H1 (cell line): ENCODE results near the gene GPX4. TPM values are rescaled to one million over a fixed set of nuclear protein-coding genes. Genes with fewer than 3 reads are reported as not detected.

Experiments used
- CTCF ChIA-PET: fragments of 300-600 bp; sonication (Branson Sonifier 250); formaldehyde crosslinking; loops from one replicate; lab custom pipeline; 2021; ENCODE audit not compliant: partially characterized antibody; lab: Charles Lee
- POLR2A ChIA-PET: fragments of 300-600 bp; sonication (Branson Sonifier 250); formaldehyde crosslinking; loops from one replicate; lab custom pipeline; 2021; ENCODE audit warnings: inconsistent platforms; ENCODE audit not compliant: partially characterized antibody; lab: Charles Lee
- DNase-seq, 2 experiments: peaks; one replicate each; pipeline versions ENCODE4 v3.0.0 to v3.0.0-alpha.2; 2010 to 2022; ENCODE audit warnings: low spot score in 2 of 2, low read depth in 1 of 2, mixed read lengths in 1 of 2
- FAIRE-seq: peaks from 2 replicates; lab custom pipeline; 2011; peaks lifted over from hg19 to GRCh38; lab: Jason Lieb, UNC
- H2AFZ ChIP-seq: 2 replicates; pipeline ENCODE4 v1.8.1; 2012; ENCODE audit warnings: low read length, inconsistent platforms
- H2AK5ac ChIP-seq: 2 replicates; pipeline ENCODE4 v1.6.1; 2013; ENCODE audit warnings: low read depth, low read length
- H2BK120ac ChIP-seq: replicated peaks from 2 replicates; pipeline ENCODE3; 2013; ENCODE audit warnings: low read depth, low read length, inconsistent platforms
- H2BK12ac ChIP-seq: 2 replicates; pipeline ENCODE4 v1.6.1; 2013; ENCODE audit warnings: low read depth, low read length
- H2BK15ac ChIP-seq: 2 replicates; pipeline ENCODE4 v1.6.1; 2013; ENCODE audit warnings: low read length
- H2BK20ac ChIP-seq: 2 replicates; pipeline ENCODE4 v1.6.1; 2013; ENCODE audit warnings: low read length
- H2BK5ac ChIP-seq: 2 replicates; pipeline ENCODE4 v1.6.1; 2013; ENCODE audit warnings: low read depth, low read length
- H3K14ac ChIP-seq: 2 replicates; pipeline ENCODE4 v1.6.1; 2013; ENCODE audit warnings: inconsistent platforms; ENCODE audit not compliant: insufficient read length
- H3K18ac ChIP-seq: 2 replicates; pipeline ENCODE4 v1.6.1; 2013; ENCODE audit warnings: low read length; ENCODE audit errors: extremely low read depth
- H3K23ac ChIP-seq: 2 replicates; pipeline ENCODE4 v1.6.1; 2013; ENCODE audit warnings: inconsistent platforms; ENCODE audit not compliant: insufficient read length
- H3K23me2 ChIP-seq: 2 replicates; pipeline ENCODE4 v1.6.1; 2013; ENCODE audit warnings: low read depth, low read length
- H3K27ac ChIP-seq: 2 replicates; pipeline ENCODE4 v1.6.1; 2011; ENCODE audit warnings: low read depth, low read length, inconsistent platforms
- H3K27me3 ChIP-seq, 4 experiments: replicated peaks in 1 of 4; 1 replicate in 1 of 4; 2 replicates in 3 of 4; pipeline versions ENCODE4 v1.6.1 to v1.8.1; 2011 to 2013; ENCODE audit warnings: low read length in 3 of 4, mild to moderate bottlenecking in 3 of 4, inconsistent platforms in 2 of 4, mixed read lengths in 2 of 4, moderate library complexity in 1 of 4; ENCODE audit not compliant: control insufficient read depth in 3 of 4, insufficient read depth in 3 of 4; ENCODE audit errors: extremely low read depth in 1 of 4
- H3K36me3 ChIP-seq, 4 experiments: 2 replicates each; pipeline versions ENCODE4 v1.6.1 to v1.8.1; 2011 to 2013; ENCODE audit warnings: mild to moderate bottlenecking in 4 of 4, low read length in 3 of 4, moderate library complexity in 2 of 4, control low read depth in 1 of 4, inconsistent platforms in 1 of 4; ENCODE audit not compliant: insufficient read depth in 4 of 4, control insufficient read depth in 2 of 4
- H3K4ac ChIP-seq: replicated peaks from 2 replicates; pipeline ENCODE3; 2013; ENCODE audit warnings: low read length, low read depth, mixed read lengths, inconsistent platforms; ENCODE audit not compliant: insufficient read length
- H3K4me1 ChIP-seq, 4 experiments: replicated peaks in 1 of 4; 1 replicate in 1 of 4; 2 replicates in 3 of 4; pipeline versions ENCODE4 v1.6.1 to v1.8.1; 2011 to 2013; ENCODE audit warnings: low read length in 3 of 4, inconsistent platforms in 2 of 4, mixed read lengths in 1 of 4; ENCODE audit not compliant: insufficient read depth in 4 of 4, control insufficient read depth in 3 of 4
- H3K4me2 ChIP-seq, 2 experiments: 2 replicates each; pipeline versions ENCODE4 v1.6.1 to v1.8.1; 2011 to 2013; ENCODE audit warnings: low read depth in 2 of 2, low read length in 2 of 2, control low read depth in 1 of 2, inconsistent platforms in 1 of 2, mild to moderate bottlenecking in 1 of 2; ENCODE audit not compliant: insufficient read depth in 1 of 2
- H3K4me3 ChIP-seq, 4 experiments: fragments of 200-600, 300-600 bp in 1 of 4; sonication (generic), shearing (Covaris generic), sonication (Bioruptor Twin) in 1 of 4; 2 replicates each; pipeline versions ENCODE4 v1.5.1 to v1.8.1; 2011 to 2016; ENCODE audit warnings: low read length in 4 of 4, low read depth in 3 of 4, control low read depth in 2 of 4, inconsistent platforms in 2 of 4, mild to moderate bottlenecking in 2 of 4, mixed read lengths in 1 of 4, moderate library complexity in 1 of 4; ENCODE audit not compliant: insufficient read depth in 2 of 4; ENCODE audit errors: extremely low read depth in 1 of 4
- H3K56ac ChIP-seq: replicated peaks from 2 replicates; pipeline ENCODE3; 2013; ENCODE audit warnings: low read depth, mild to moderate bottlenecking, mixed read lengths, low read length, inconsistent platforms; ENCODE audit not compliant: insufficient read length
- H3K79me1 ChIP-seq: 2 replicates; pipeline ENCODE4 v1.6.1; 2013; ENCODE audit warnings: low read depth, low read length, control low read depth
- H3K79me2 ChIP-seq, 2 experiments: 2 replicates each; pipeline versions ENCODE4 v1.6.1 to v1.8.1; 2012 to 2013; ENCODE audit warnings: low read length in 2 of 2, mild to moderate bottlenecking in 2 of 2, inconsistent platforms in 1 of 2; ENCODE audit not compliant: insufficient read depth in 2 of 2, control insufficient read depth in 1 of 2
- H3K9ac ChIP-seq, 4 experiments: replicated peaks in 1 of 4; 1 replicate in 1 of 4; 2 replicates in 3 of 4; pipeline versions ENCODE4 v1.6.1 to v1.8.1; 2011 to 2013; ENCODE audit warnings: low read depth in 3 of 4, low read length in 3 of 4, control low read depth in 2 of 4, mild to moderate bottlenecking in 2 of 4, moderate library complexity in 2 of 4, inconsistent platforms in 1 of 4; ENCODE audit errors: extremely low read depth in 1 of 4
- H3K9me3 ChIP-seq, 2 experiments: 2 replicates each; pipeline versions ENCODE4 v1.6.1 to v1.8.1; 2012 to 2013; ENCODE audit warnings: mild to moderate bottlenecking in 2 of 2, moderate library complexity in 2 of 2, control low read depth in 1 of 2, inconsistent platforms in 1 of 2, low read depth in 1 of 2, low read length in 1 of 2, mixed read lengths in 1 of 2; ENCODE audit not compliant: insufficient read depth in 2 of 2
- H4K20me1 ChIP-seq, 2 experiments: replicated peaks in 1 of 2; 2 replicates each; pipeline versions ENCODE3 to v1.8.1; 2011 to 2013; ENCODE audit warnings: inconsistent platforms in 2 of 2, low read length in 2 of 2, mild to moderate bottlenecking in 1 of 2; ENCODE audit not compliant: insufficient read depth in 2 of 2, control insufficient read depth in 1 of 2
- H4K5ac ChIP-seq: 2 replicates; pipeline ENCODE4 v1.6.1; 2013; ENCODE audit warnings: low read length, low read depth, mixed read lengths, inconsistent platforms; ENCODE audit not compliant: insufficient read length
- H4K8ac ChIP-seq: 2 replicates; pipeline ENCODE4 v1.8.0; 2013; ENCODE audit warnings: mild to moderate bottlenecking, moderate library complexity, low read length, inconsistent platforms; ENCODE audit not compliant: insufficient read depth; ENCODE audit errors: extremely low read depth
- H4K91ac ChIP-seq: replicated peaks from 2 replicates; pipeline ENCODE3; 2013; ENCODE audit warnings: low read length, mixed read lengths, inconsistent platforms; ENCODE audit not compliant: insufficient read length
- CHD2 ChIP-seq: IDR thresholded peaks from 2 replicates; pipeline ENCODE4 v1.6.1; 2012; ENCODE audit warnings: low read length, improper control_type of control experiment
- CREB1 ChIP-seq: IDR thresholded peaks from 2 replicates; pipeline ENCODE4 v1.6.1; 2012; ENCODE audit warnings: inconsistent platforms
- POLR2AphosphoS5 ChIP-seq: IDR thresholded peaks from 2 replicates; pipeline ENCODE4 v1.6.1; 2011; ENCODE audit warnings: low read depth, low read length
- WGBS, 2 experiments: shearing (Covaris generic) in 1 of 2; methylation state at CpG; one replicate each; pipeline versions ENCODE4 v1.1.6 to v1.1.7; 2013 to 2015; ENCODE audit warnings: low lambda C conversion rate in 2 of 2, mixed read lengths in 2 of 2, inconsistent platforms in 1 of 2, low coverage in 1 of 2, missing lambda C conversion rate in 1 of 2; ENCODE audit not compliant: insufficient replicate concordance in 2 of 2, insufficient coverage in 1 of 2, insufficient read length in 1 of 2; ENCODE audit errors: extremely low coverage in 1 of 2, missing lambda C conversion rate in 1 of 2; 5-methylcytosine and 5-hydroxymethylcytosine counted together
- polyA plus RNA-seq, 7 experiments: library from polyadenylated mRNA; depleted of rRNA in 3 of 7; stranded (reverse) in 5 of 7; unstranded in 2 of 7; fragments of >200 nt in 5 of 7; fragments of 200-250 nt in 2 of 7; gene quantifications; 1 replicate in 5 of 7; 2 replicates in 1 of 7; 4 replicates in 1 of 7; pipeline versions ENCODE4 v1.2.1 to v1.2.3, GENCODE V29; 2011 to 2013; ENCODE audit warnings: missing spikeins in 2 of 7, mixed read lengths in 2 of 7
- total RNA-seq: library from RNA; stranded (reverse); fragmentation: NEBNext Ultra II Directional; extraction: Animal tissue kit (Norgen Biotek cat#: 25700); gene quantifications from 2 replicates; pipeline ENCODE4 v1.2.1, GENCODE V29; 2021

The GPX4 gene
- total and polyA plus RNA-seq, 2 of the 8 experiments (the other 6 are each of a cell fraction or from before 2014, with no cell fraction given): 342 to 693 TPM

GRCh38 chr19:1085053-1085658 lies 18.6 kb upstream of the GPX4 start:
- DNase-seq: no peak
- Histone ChIP-seq H3K27me3 (no peaks in the 10 kb centered on the region), H2BK12ac (no peak overlapping the region), H3K23ac (no peak overlapping the region), H2AFZ (no peak overlapping the region), H3K56ac (no peak overlapping the region), H3K36me3 (peaks cover 0 to 62% (median 19%) of the 10 kb centered on the region in 4 experiments; a peak in 5 of 8 replicates), H3K4ac (no peak overlapping the region), H4K5ac (no peak overlapping the region), H2BK15ac (no peak overlapping the region), H3K9me3 (no peaks in the 10 kb centered on the region), H3K4me2 (no peak overlapping the region), H3K27ac (no peak overlapping the region), H4K20me1 (peaks cover 2 to 21% of the 10 kb centered on the region in 2 experiments), H2BK20ac (no peak overlapping the region), H2AK5ac (no peak overlapping the region), H2BK5ac (no peak overlapping the region), H4K8ac (no peak overlapping the region; the same call in 1 of the 2 replicates), H3K4me3 (no peak overlapping the region), H3K79me1 (no peaks in the 10 kb centered on the region; the same call in none of the 2 replicates), H3K79me2 (no peaks in the 10 kb centered on the region), H4K91ac (no peak overlapping the region), H3K14ac (no peak overlapping the region), H3K18ac (no peak overlapping the region), H2BK120ac (no peak overlapping the region), H3K23me2 (no peaks in the 10 kb centered on the region), H3K9ac (no peak overlapping the region), H3K4me1 (peaks cover 0 to 7% (median 0%) of the 10 kb centered on the region in 4 experiments; a peak in 4 of 7 replicates)
- TF ChIP-seq CREB1 (no peak), CHD2 (no peak), POLR2AphosphoS5 (peak; percentile 15; the same call in 1 of the 2 replicates)
- 90% methylated on average over 8 of the region's 8 CpGs; no CpG with 5 or more reads in 1 of the 2 experiments for WGBS, 2 experiments
- POLR2A ChIA-PET: interaction anchor here (0.6 to 10.3 kb wide), 30 partner anchors 9 to 312 kb away, joined by 3 to 116 read pairs (median 4); partner anchors contain the start of genes ABCA7, ARHGAP45, ATP5F1D and GPX4
- FAIRE-seq: no peak
- CTCF ChIA-PET: interaction anchor here (0.7 to 2.8 kb wide), 10 partner anchors 9 to 140 kb away, joined by 3 to 7 read pairs (median 4); no protein-coding TSS in a partner anchor
